ENCODE data around the gene NRXN3.

GRCh38 chr14:79605849-79606248, 1435.7 kb downstream of the NRXN3 start:
- TF ChIP-seq CTCF (IDR thresholded peaks at IDR 0.05), result no peak
- TF ChIP-seq EP300 (IDR thresholded peaks at IDR 0.05), result no peak

All from stomach (tissue), 4 donors.